ENCODE data around the gene GRK5.
A peak's percentile ranks its signal among the peaks of the same experiment; 100 is the strongest.

GRK5 gene

DNA sequence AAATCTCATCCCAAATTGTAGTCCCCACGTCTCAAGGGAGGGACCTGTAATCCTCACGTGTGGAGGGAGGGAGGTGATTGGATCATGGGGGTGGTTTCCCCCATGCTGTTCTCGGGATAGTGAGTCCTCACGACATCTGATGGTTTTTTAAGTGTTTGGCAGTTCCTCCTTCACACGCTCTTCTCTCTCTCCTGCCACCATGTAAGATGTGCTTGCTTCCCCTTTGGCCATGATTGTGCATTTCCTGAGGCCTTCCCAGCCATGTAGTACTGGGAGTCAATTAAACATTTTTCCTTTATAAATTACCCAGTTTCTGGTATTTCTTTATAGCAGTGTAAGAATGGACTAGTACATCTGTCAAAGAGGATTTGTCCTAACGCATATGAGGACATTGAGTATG is 275.6 kb downstream of the GRK5 start:
- DNase-seq (ENCODE audit: low read depth), result no peak

DNA sequence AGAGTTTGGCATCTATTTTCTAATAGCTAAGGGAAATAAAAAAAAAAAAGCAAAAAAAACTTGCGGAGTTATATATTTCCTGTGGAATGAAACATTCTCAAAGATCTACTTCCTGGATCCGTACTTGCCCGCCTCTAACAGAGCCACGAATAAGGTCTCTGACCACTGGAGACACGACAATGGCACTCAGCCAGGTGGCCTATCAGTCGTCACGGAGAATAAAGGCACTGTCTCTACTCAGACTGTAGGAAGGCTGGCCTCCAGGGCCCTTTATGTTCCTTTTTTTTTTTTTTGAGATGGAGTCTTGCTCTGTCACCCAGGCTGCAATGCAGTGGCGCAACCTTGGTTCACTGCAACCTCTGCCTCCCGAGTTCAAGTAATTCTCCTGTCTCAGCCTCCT is 276.5 kb downstream of the GRK5 start:
- DNase-seq (ENCODE audit: low read depth), result no peak

DNA sequence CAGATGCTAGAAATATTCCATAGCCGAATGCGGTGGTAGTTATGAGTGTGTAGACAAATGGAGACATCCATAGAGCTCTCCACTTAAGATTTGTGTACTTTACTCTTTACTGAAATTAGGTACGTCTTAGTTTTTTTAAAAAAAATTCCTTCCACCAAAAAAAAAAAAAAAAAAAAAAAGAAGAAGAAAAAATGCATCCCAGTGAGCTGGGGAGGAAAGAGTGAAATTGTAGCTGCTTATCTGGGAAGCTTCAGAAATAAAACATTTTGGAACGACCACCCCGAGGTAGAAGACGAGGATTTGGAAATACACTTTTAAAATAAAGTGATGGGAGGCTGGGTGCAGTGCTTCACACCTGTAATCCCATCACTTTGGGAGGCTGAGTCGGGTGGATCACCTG is 281.3 kb downstream of the GRK5 start:
- DNase-seq (ENCODE audit: low read depth), result no peak

DNA sequence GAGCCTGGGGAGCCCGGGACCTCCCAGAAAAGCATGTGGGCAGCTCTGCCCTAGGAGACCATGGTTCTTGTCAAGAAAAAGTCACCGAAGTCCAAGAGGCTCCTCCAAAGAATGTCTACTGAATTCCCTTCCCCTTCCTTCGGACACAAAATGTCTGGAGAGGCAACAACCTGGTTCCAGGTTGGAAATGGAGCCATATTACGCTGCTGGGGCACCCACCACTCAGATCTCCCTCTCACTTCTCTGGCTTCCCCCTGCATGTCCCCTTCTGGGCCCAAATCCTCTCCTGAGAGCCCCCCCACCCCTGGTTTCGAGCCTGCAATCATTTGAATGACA is 282.6 kb downstream of the GRK5 start:
- no peak for DNase-seq (ENCODE audit: low read depth)

DNA sequence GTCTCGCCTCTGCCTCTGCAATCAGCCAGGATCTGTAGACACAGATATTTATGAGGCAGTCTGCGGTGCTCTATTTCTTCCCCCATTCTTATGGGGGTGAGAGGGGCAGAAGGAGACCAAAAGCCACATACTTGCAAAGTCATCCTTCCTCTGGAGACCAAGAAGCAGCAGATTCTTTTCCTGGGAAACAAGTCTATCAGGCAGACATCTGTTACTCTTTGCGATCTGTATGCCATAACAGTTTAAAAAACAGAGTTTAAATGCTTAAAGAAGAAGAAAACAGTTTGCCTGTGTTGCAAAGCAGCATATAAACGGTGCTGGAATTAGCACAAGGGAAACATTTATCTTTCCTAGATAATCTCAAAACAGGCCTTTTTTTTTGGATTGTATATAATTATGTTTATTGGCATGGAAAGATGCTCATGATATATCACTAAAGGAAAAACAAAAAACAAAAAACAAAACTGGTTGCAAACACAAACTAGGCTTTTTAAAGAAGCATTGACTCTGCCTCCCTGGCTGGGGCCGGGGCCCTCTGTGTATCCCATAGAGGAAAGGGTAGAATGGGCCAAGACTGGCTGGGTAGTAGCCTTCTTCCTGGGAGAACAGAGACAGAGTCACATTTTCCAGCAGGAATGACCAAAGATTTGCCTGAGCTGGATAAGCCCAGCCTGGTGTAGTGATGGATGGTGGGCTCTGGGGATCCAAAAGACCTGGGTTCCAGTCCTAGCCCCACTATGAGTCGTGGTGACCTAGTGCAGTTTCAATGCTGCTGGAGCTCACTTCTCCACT is 284.8 kb downstream of the GRK5 start:
- DNase-seq (ENCODE audit: low read depth), result no peak

DNA sequence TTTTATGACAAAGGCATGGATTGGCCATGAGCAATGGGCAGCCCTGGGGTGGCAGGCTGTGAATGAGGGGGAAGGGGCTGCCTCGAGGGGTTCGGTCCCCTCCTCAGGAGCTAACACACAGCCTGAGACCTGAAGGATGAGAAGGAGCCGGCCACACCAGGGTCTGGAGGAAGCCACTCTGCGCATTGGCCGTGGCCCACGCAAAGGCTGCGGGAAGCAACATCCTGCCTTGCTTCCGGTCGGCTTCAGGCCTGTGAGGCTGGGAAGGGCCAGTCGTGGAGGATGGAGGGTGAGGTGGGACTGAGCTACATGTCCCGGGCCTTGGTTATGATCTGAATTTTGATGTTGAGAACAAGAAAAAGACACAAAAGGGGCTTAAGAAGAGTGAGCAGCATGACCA is 285.8 kb downstream of the GRK5 start:
- no peak for DNase-seq (ENCODE audit: low read depth)

DNA sequence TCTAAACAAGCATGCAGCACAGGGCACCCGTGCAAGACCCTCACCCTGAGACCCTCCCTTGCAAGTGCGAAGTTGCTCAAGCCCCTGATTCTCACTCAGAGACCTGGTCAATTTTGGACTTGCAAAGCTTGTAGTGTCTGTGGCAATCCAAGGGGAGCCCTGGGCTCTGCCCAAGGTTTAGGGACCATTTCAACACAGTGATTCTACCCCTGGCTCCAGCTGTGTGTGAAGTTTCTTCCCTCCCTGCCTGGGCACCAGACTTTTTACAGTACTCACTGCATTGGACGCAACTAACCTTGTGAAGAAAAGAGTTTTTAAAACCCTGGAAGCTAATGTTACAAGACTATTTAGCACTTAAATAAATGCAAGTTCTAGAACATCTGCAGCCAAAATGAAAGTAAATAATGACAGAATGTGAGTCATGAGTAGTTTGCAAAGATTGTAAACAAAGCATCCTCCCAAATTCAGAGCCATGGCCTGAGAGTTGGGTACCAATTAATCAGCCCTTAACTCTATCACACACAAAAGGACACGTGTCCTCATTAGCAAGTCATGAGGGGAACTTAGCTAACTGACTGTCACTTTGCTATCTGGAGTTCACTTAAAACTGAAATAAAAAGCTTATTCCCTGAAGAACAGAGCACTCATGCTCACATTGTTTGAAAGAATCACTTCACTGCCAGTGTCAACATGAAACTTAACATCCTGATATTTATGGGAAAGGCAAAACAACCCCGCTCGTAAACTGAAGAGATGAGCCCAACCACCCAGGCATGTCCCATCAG is 287.1 kb downstream of the GRK5 start:
- no peak for DNase-seq (ENCODE audit: low read depth)

DNA sequence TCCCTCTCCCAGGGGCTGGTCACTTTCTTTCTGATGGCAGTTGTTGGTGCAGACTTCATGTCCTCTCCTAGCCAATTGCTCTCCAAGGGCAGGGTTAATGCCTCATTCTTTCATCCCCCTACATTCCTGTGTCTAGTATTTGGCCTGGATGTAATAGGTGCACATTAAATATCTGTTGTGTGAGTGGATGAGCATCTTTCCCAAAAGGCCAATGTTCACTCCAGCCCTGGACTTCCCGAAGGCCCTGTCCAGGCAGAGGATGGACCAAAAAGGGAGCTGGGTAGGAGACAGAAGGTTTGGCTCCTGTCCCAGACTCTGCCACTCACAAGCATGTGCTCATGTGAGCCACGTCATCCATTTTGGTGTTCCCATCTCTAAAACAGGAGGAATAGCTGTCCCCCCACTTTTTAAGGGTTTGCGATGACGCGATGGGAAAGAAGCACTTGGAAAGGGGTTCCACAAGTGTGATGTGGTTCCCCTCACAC is 287.7 kb downstream of the GRK5 start:
- DNase-seq (ENCODE audit: low read depth), result no peak

DNA sequence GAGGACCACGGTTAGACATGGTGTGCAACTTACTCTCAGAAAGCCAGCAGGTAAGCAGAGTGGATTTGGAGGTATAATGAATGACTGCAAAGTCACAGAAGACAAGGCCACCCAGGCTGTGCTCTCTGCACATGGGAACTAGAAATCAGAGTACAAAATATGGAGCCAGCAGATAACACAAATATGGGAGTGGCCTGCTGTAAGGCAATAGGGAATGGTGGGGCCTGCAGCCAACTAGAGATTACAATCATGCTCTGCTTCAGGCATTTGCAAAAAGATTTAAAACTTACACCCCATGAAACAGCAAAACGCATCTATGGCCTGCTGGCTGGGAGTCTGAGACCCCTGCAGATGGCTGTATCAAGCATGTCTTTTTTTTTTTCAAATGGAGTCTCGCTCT is 288.2 kb downstream of the GRK5 start:
- no peak for DNase-seq (ENCODE audit: low read depth)

DNA sequence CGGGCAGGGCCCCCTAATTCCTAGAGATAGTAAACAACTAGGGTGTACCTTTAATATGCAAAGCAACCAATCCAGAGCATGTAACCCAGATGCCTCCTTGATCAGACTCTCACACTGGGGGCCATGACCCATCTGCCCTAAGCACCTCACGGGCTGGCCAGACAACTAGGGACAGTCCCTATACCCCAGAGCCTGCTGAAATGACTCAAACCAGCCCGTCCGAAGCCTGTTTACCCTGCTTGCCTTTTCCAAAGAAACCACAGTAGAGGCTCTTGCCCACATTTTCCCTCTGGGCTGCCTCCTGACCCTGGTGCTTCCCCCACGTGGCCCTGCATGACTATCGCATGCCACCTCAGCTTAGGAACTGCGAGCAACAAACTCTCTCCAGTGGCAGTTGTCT is 288.9 kb downstream of the GRK5 start:
- DNase-seq (ENCODE audit: low read depth), result peak; percentile 70

DNA sequence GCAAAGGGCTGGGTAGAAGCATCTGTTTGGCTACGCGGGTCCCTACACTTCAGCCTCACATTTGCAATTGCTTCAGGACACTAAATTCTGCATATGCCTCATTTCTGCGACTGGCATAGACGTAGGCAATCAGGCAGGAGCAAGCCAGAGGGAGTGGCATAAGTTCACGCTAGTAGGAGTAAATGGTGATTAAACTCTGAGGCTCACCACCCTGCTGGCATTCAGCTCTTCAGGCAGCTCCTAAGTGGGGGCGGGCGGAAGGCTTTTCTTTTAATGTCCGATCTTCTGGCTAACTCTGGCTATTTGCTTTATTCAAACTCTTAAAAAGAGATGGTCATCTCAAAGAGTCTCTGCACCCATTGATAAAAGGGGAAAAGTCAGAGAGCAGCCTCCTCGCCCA is 289.9 kb downstream of the GRK5 start:
- DNase-seq (ENCODE audit: low read depth), result no peak

DNA sequence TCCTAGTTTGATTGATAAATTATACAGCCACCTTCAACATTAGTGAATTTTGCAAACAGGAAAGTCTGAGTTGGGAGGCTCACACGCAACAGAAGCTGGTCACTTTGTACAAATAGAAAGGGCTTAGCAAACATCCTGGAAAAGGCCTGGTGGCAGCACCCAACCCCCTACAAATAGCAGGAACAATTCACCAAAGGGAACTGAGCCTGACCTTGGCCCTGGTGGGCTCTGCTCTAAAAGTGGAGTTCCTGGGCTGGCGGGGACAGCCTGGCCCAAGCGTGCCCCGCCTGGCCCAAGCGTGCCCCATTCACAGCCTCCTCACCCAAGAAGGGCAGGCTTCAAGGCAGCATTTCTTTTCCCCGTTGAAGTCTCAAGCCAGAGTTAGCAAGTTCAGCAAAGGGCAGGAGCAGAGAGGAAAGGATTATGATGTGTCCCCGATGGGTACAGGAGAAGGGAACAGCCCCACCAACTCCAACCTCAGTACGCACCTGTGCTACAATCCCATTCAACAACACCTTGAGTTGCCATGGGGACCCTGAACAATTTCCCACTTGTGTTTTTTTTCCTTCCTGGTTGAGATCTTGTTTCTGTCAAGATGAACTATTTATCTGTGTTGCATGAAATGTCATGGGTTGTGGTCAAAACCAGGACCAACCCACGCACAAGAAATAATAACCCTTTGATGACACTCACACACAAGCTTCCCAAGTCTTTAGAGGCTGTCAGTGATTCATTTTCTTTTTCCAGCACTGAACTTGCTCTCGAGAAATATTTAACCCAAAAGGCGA is 291.7 kb downstream of the GRK5 start:
- no peak for DNase-seq (ENCODE audit: low read depth)

DNA sequence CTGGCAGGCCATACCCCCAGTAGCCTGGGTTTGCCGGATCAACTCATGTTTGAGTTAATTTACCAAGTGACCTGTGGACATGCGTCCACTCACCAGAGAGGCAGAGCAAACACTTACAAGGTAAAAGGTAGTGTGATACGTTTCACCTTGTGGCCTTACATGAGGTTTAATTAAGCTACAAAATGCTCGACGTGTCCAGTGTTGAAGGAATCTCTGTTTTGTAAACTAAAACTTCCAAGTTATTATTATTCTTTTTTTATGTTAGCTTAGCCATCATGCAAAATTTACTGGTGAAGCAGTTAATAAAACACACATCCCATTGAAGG is 292.3 kb downstream of the GRK5 start:
- DNase-seq (ENCODE audit: low read depth), result no peak

DNA sequence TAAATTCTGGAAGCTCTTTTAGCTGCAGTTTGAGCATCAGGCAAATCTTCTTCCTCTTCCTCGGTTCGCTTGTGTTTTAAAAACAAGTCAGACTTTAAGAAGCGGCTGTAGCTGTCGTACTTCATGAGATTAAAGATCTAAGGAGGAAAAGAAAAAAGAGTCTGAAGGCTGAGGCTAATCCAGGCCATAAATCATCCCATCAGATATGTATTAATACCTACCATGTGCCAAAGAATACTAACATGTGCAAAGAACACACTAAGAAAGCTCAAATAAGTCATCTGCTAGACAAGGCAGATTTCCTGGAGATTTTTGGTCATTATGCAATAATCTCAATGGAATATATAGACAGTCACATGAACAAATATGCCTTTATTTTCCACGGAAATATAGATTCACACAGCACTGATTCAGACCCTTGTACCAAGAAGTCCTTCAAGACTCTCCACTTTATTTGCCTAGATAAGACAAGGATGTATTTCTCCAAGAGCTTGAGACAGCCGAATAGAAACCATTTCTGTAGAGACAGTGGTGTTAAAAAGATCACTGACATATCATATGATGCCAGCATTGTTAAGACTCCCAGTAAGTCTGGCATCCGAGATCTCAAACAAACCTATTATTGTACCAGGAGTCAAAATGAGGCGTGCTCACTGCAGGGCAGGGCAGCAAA is 292.9 kb downstream of the GRK5 start:
- no peak for DNase-seq (ENCODE audit: low read depth)

DNA sequence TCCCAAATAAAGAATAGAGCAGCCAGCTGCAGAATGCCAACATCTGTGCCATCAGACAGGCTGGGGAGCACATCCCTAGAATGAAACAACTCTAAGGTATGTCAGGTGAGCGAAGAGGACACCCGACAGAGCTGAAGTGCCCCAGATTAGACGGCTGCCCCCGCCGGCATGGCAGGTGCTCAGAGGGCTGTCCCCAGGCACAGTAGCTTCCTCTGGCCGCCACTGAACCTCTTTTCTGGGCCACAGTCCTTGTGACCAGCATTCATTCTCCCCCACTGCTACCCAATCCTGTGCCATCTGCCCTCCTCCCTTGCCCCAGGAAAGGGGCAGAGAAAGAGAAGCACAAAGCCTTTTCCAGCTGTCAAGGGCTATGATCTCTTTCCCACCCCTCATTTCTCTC is 293.4 kb downstream of the GRK5 start:
- DNase-seq (ENCODE audit: low read depth), result no peak

DNA sequence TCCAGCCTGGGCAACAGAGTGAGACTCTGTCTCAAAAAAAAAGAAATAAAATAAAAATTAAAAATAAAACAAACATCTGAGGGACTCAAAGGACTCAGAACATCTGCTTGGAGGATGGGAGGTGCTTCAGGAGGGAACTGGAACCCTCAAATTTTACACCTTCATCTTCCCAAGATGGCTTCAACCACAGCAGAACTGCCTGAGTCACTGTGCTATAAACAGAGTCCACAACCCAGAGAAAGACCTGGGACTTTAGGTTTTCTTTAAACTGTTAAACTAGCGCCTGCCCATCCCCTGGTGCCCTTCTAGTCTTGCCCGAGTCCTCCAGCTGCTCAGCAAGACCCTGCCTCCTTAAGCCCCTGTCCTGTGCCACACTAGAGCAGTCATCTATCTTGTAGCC is 294.3 kb downstream of the GRK5 start:
- DNase-seq (ENCODE audit: low read depth), result no peak

DNA sequence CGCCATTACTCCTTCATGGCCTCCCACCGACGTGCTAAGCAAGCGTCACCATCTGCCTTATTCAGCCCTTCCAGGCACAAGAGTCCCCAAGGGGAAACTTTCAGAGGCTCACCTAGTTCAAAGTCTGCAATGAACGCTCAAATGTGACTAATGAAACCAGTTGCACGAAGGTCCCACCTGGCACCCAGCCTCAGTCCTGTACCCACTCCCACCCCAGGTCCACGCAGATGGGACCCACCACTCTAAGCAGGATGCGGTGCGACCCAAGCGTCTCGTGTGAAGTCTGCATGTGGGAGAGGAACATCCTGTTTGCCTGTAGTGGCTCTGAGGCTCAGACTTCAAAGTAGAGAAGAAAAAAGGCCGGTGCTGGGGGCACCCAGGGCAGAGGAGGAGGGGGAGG is 294.8 kb downstream of the GRK5 start:
- peak; percentile 70 for DNase-seq (ENCODE audit: low read depth)

DNA sequence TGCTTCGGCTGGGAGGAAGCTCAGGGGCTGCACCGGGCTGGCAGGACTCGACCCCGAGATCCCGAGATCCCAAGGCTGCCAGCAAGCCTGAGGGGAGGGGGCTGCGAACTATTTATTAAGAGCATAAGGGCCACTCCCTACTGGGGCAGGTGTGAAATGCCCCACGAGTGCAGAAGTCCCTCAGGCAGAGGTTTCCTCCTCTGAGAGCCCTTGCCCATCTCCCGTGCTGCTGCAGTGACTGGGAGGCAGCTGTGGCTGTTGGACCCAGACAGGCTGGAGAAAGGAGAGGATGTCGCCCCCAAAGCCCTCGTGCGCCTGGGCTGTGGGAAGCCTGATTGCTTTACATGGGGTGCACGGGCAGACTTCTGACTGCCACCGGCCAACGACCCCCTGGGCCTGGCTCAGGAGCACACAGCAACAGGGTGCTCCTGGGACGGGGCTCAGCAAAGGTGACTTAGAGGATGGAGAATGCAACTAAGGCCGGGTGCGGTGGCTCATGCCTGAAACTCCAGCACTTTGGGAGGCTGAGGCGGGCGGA is 295.3 kb downstream of the GRK5 start:
- no peak for DNase-seq (ENCODE audit: low read depth)

DNA sequence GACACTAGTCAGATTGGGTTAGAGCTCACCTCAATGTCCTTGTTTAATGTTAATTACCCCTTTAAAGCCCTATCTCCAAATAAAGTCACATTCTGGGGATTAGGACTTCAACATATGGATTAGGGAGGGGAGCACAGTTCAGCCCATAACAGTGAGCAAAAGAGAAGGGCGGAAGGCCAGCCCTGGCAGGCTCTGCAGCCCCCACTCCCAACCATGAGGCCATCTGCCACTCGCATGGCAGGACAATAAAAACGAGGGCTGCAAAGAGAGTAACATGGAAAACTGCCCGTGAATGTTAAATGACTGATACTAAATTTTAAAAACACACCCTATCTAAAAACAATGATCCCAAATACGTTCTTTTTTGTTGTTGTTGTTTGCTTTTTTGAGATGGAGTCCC is 296.4 kb downstream of the GRK5 start:
- DNase-seq (ENCODE audit: low read depth), result no peak

DNA sequence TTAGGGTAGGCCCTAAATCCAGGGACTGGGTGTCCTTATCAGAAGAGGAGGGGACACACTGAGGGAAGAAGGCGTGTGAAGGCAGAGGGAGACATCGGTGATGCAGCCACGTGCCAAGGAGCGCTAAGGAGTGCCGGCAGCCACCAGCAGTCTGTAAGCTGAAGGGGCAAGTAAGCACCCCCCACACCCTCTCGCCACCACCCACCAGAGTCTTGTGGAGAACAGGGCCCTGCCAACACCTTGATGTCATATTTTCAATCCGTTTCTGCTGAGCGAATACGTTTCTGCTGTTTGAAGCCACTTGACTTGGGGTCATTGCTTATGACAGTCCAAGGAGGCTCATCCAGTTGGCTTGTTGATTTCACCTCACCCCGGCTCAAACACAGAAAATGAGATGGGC is 297.3 kb downstream of the GRK5 start:
- DNase-seq (ENCODE audit: low read depth), result no peak

DNA sequence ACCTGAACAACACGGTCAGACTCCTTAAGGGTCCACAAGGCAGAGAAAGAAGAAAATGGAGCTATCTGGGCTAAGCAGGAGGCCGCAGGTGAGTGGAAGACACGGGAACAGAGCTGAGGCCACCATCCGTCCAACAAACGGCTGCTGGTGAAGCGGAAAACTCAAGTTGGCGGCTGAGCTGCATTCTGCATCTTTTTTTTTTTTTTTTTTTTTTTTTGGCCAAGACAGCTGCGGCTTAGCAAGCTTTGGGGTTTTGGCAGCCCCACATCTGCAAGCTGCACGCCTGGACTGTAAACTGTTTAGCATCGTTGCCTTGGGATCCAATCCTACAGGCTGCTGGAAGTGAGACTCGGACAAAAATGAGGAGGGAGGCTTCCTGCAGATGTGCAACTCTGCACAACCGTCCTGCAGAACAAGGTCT is 297.8 kb downstream of the GRK5 start:
- no peak for DNase-seq (ENCODE audit: low read depth)
